ENCODE results near the gene GRK4.
"Not testable (repeated sequence)": the region's sequence is repeated elsewhere in the genome, so short reads cannot be mapped to it uniquely, and the experiment has no call there.

GRK4 gene

GRCh38 chr4:2930758-2931511 lies 32.4 kb upstream of the GRK4 start:
- DNase-seq = no peak

DNA sequence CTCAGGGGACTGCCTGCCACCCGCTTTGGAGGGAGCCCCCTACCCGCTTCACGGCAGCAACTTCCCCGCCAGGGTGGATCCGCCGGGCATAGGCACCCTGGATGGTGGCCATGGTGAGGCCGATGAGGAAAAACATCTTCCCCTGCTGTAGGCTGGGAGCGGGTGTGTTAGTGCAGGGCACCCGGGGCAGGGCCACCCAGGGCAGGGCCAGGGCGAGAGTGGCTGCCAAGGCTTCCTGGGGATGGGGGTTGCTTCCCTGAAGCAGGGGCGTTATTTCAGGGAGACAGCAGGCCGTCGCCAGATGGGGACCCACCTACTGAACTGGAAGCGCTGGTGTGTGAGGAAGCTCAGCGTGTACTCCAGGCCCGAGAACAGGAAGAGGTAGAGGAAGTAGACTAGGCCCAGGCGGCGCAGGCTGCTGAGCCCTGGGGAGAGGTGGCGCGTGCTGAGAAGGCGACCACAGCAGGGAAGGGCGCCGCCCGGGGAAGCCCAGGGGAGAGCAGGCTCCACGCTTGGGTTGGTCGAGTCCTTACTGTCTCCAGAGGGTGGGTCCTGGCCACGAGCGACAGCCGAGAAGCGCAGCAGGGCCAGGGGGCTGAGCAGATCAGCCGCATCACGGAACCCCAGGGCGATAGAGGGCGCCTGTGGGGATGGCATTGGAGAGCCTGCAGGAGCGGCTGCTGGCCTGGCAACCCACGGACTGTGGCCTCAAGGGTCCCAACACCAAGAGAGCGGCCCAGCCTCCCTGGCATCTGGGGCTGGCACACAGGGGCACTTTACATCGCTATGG lies 31.7 kb upstream of the GRK4 start:
- no peak for DNase-seq

GRCh38 chr4:2932321-2932950 lies 30.9 kb upstream of the GRK4 start:
- DNase-seq = no peak

DNA sequence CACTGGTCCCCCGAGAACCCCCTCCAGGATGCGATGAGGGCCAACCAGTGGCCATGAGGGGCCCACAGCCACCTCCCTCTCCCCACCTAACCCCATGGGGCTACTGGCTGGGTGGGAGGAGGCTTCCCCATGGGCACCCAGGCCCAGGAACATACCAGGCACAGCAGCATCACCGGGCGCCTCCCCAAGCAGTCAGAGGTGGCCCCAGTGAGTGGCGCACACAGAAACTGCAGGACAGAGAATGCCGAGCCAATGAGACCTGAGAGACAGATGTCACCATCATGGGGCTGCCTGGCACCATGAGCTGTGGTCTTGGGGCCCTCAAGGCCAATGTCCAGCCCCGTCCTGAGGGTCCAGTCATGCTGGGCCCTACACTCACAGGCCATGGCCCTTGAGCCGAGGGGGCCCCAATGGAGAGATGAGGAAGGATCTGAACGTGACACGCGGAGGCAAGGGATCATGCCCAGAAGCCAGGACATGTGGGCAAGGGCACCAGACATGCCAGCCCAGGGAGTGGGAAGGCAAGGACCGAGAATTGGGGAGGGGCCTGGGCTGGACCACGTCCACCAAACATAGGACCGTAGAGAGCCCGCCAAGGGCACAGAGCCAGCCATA lies 30.3 kb upstream of the GRK4 start:
- no peak for DNase-seq

- DNase-seq = no peak
These were observed 29.8 kb upstream of the GRK4 start for GRCh38 chr4:2933566-2934076.

GRCh38 chr4:2934077-2934812 lies 29.1 kb upstream of the GRK4 start:
- DNase-seq = no peak

DNA sequence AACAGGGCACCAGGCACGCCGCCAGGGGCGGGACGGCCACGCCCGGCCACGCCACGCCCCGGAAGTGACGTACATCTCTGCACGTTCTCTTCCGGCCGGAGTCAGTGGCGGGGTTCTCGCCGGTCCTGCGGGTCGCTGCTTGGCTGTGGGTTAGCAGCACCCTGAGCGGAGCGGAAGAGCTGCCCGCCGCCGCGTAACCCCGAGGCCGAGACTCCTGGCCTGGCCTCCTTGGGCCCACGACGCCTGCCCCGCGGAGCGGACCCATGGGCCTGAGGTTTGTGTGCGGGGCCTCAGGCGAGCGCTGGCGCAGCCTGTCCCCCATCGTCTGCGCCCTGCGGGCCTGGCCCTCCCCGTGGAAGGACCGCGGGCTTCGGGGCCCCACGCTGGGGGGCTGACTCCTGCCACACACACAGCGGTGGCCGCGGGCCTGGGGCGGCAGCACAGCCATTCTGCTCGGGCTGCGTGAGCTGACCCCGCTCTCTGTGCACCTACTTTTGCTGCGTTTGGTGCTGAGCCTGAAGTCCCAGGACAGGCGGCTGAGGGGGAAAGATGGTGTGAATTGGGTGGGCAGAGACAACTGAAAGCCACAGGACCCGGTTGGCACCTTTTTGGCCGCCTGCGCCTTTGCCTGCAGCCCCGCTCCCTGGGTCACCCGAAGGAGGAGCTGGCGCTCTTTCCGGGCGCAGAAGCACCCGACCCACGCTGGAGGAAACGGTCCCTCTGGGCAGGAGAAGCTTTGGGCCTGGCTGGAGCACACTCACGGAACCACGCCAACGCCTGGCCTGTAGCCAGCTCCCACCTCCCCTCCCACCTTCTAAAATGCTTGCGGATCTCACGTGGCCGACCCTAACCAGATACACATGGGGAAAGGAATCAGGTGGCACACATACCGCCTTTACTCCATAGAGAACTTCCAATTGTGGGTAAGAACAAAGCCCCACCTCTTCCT lies 28.3 kb upstream of the GRK4 start:
- peak; percentile 91 to 93 for DNase-seq

GRCh38 chr4:2935762-2936743 lies 27.3 kb upstream of the GRK4 start:
- no peak for DNase-seq

- DNase-seq = no peak
These were observed 26.6 kb upstream of the GRK4 start for GRCh38 chr4:2936773-2937145.

GRCh38 chr4:2937146-2937857 lies 26.1 kb upstream of the GRK4 start:
- no peak for DNase-seq

DNA sequence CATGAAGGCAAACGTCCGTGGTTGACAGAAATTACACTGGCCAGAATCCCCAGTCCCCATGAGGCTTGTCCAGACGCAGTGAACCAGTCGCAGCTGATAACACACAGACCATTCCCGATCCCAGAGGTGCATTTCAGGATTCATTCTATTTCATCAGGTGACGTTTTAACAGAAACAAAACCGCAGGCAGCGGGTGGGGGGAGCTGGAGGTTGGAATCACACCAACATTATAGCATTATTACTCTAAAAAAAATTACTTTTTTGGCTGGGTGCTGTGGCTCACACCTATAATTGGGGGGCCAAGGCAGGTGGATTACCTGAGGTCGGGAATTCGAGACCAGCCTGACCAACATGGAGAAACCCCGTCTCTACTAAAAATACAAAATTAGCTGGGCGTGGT lies 25.4 kb upstream of the GRK4 start:
- DNase-seq = no peak

GRCh38 chr4:2938411-2938810 lies 25.0 kb upstream of the GRK4 start:
- DNase-seq = not testable (repeated sequence)

- no peak for DNase-seq
These were observed 24.5 kb upstream of the GRK4 start for GRCh38 chr4:2938906-2939305.

- no peak for DNase-seq
These were observed 23.8 kb upstream of the GRK4 start for GRCh38 chr4:2939383-2940243.

DNA sequence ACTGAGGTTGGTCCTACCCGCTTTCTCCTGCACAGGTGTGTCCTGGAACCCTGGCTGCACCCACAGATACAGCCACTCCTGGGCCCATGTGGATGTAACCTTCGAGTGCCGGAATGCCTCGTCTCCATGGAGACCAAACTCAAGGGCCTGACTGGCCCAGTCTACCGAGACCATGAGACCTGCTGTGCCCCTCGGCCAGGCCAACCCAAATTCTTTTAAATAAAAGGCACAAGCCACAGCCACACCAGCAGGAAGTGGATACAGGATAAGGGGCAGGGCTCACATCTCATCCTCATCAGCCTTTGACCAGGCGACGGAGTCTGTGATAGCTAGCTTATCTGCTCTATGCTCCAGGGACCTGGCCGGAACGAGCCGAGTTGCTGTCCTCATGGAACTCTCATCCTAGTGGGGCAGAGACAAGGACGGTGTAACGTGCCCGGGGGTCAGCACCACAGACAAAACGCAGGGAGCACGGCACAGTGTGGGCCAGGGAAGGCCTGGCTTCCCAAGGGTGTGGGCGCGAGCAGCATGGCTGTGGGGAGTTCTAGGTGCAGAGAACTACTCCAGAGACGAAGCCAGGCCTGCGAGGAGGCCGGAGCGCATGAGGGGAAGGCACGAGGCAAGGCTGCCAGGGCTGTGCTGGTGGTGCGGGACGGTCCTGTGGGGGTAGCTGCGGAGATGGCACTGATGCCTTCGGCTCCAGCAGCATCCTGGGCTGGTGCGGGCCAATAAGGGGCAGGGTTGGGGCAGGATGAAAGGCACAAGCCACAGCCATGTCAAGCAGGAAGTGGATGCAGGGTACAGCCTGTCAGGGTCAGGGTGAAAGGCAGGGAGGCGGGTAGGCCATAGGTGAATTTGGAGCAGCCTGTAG lies 22.9 kb upstream of the GRK4 start:
- DNase-seq = no peak

- DNase-seq = no peak
These were observed 22.0 kb upstream of the GRK4 start for GRCh38 chr4:2941138-2942036.
